HCT116 (cell line): ENCODE data around the gene G0S2. TPM values are rescaled to one million over a fixed set of nuclear protein-coding genes. Genes with fewer than 3 reads are reported as not detected.

ENCODE experiments used
- ATAC-seq: fragments of 200-7000 bp; cut with Tn5 transposase; 2 replicates; pipeline ENCODE4 v1.9.1; 2020; ENCODE audit warnings: mild to moderate bottlenecking, moderate library complexity
- BruUV-seq: library from RNA; stranded (reverse); fragments of 400-500 nt; replicated peaks from 2 replicates; lab custom pipeline; 2021; lab: Mats Ljungman, UMichigan
- CTCF ChIA-PET: fragments of 300-600 bp; sonication (Branson Sonifier 250); formaldehyde crosslinking; loops from one replicate; lab custom pipeline; 2021; ENCODE audit warnings: antibody characterized with exemption; lab: Charles Lee
- POLR2A ChIA-PET: fragments of 300-600, 350-600 bp; sonication (Branson Sonifier 250); formaldehyde crosslinking; loops from one replicate; lab custom pipeline; 2021; ENCODE audit warnings: antibody characterized with exemption; lab: Charles Lee
- RAD21 ChIA-PET, 2 experiments: fragments of 300-600 bp; sonication (Branson Sonifier 250); formaldehyde crosslinking; loops; one replicate each; lab custom pipeline; 2023; ENCODE audit warnings: low total read pairs in 2 of 2; ENCODE audit not compliant: uncharacterized antibody in 2 of 2, unreplicated experiment in 2 of 2, low non-redundant PET in 1 of 2; lab: Charles Lee
- DNase-seq: peaks from one replicate; pipeline ENCODE4 v3.0.0-alpha.2; 2010; ENCODE audit warnings: low read depth, low spot score
- H2AFZ ChIP-seq: fragments of 200-600 bp; shearing (Covaris generic), sonication (generic); 2 replicates; pipeline ENCODE4 v1.6.1; 2017; ENCODE audit warnings: low read depth, mixed run types, mixed read lengths, antibody characterized with exemption, low read length; ENCODE audit not compliant: poor library complexity, severe bottlenecking
- H3K27ac ChIP-seq: 2 replicates; pipeline ENCODE4 v1.5.1; 2012; ENCODE audit warnings: low read depth, low read length
- H3K27me3 ChIP-seq: fragments of 200-600 bp; sonication (generic); 2 replicates; pipeline ENCODE4 v1.6.1; 2016; ENCODE audit warnings: mixed run types, low read length, mixed read lengths; ENCODE audit not compliant: insufficient read depth
- H3K36me3 ChIP-seq, 2 experiments: fragments of 200-500 bp in 1 of 2; fragments of 200-600 bp in 1 of 2; sonication (Bioruptor generic) in 1 of 2; sonication (generic) in 1 of 2; 2 replicates each; pipeline versions ENCODE4 v1.5.1 to v1.6.1; 2014 to 2016; ENCODE audit warnings: low read length in 2 of 2, inconsistent platforms in 1 of 2, mixed read lengths in 1 of 2, mixed run types in 1 of 2; ENCODE audit not compliant: insufficient read depth in 2 of 2, control insufficient read depth in 1 of 2
- H3K4me1 ChIP-seq, 2 experiments: fragments of 200-600 bp in 1 of 2; sonication (generic) in 1 of 2; 2 replicates each; pipeline versions ENCODE4 v1.5.1 to v1.6.1; 2012 to 2017; ENCODE audit warnings: low read length in 2 of 2, inconsistent platforms in 1 of 2, mild to moderate bottlenecking in 1 of 2, mixed read lengths in 1 of 2, mixed run types in 1 of 2, moderate library complexity in 1 of 2; ENCODE audit not compliant: insufficient read depth in 2 of 2, control insufficient read depth in 1 of 2
- H3K4me2 ChIP-seq: fragments of 200-600 bp; sonication (generic); 2 replicates; pipeline ENCODE4 v1.6.1; 2017; ENCODE audit warnings: mixed run types, low read length, mixed read lengths
- H3K4me3 ChIP-seq, 2 experiments: fragments of 200-600 bp in 1 of 2; sonication (generic) in 1 of 2; replicated peaks in 1 of 2; 2 replicates each; pipeline ENCODE4 v1.5.1; 2011 to 2016; ENCODE audit warnings: low read length in 2 of 2, control low read depth in 1 of 2, low read depth in 1 of 2, mild to moderate bottlenecking in 1 of 2, mixed read lengths in 1 of 2, mixed run types in 1 of 2
- H3K79me2 ChIP-seq: fragments of 200-600 bp; sonication (generic); 2 replicates; pipeline ENCODE4 v1.6.1; 2017; ENCODE audit warnings: mild to moderate bottlenecking, mixed run types, low read length, moderate library complexity, mixed read lengths; ENCODE audit not compliant: insufficient read depth
- H3K9ac ChIP-seq: fragments of 200-600 bp; sonication (generic); 2 replicates; pipeline ENCODE4 v1.6.1; 2016; ENCODE audit warnings: low read length, mixed read lengths
- H3K9me2 ChIP-seq: fragments of 200-600 bp; sonication (generic), shearing (Covaris generic); 2 replicates; pipeline ENCODE4 v1.6.1; 2017; ENCODE audit warnings: mixed run types, mild to moderate bottlenecking, moderate library complexity; ENCODE audit not compliant: insufficient read depth
- H3K9me3 ChIP-seq, 2 experiments: fragments of 200-500 bp in 1 of 2; fragments of 200-600 bp in 1 of 2; sonication (Bioruptor generic) in 1 of 2; sonication (generic) in 1 of 2; 2 replicates each; pipeline ENCODE4 v1.6.1; 2014 to 2017; ENCODE audit warnings: low read length in 2 of 2, mixed read lengths in 2 of 2, inconsistent platforms in 1 of 2, low read depth in 1 of 2, mild to moderate bottlenecking in 1 of 2, mixed run types in 1 of 2, moderate library complexity in 1 of 2; ENCODE audit not compliant: control insufficient read depth in 1 of 2, insufficient read depth in 1 of 2
- H4K20me1 ChIP-seq: fragments of 200-600 bp; sonication (generic), shearing (Covaris generic); 2 replicates; pipeline ENCODE4 v1.6.1; 2017; ENCODE audit warnings: mixed run types, mild to moderate bottlenecking, moderate library complexity; ENCODE audit not compliant: insufficient read depth
- ATF3 ChIP-seq: IDR thresholded peaks from 2 replicates; pipeline ENCODE4 v1.6.1; 2012
- CBX3 ChIP-seq: IDR thresholded peaks from 2 replicates; pipeline ENCODE4 v1.6.1; 2012; ENCODE audit warnings: low read depth
- CEBPB ChIP-seq: IDR thresholded peaks from 2 replicates; pipeline ENCODE4 v1.6.1; 2012; ENCODE audit warnings: low read depth
- EGR1 ChIP-seq: IDR thresholded peaks from 2 replicates; pipeline ENCODE4 v1.6.1; 2012; ENCODE audit warnings: low read depth
- EZH2 ChIP-seq: fragments of 200-600 bp; sonication (generic); IDR thresholded peaks from 2 replicates; pipeline ENCODE4 v1.6.1; 2017; ENCODE audit warnings: antibody characterized with exemption, mixed run types
- EZH2phosphoT487 ChIP-seq: fragments of 200-600 bp; IDR thresholded peaks from 2 replicates; pipeline ENCODE4 v1.6.1; 2018; ENCODE audit warnings: antibody characterized with exemption, borderline replicate concordance
- FOSL1 ChIP-seq: IDR thresholded peaks from 2 replicates; pipeline ENCODE4 v1.6.1; 2012; ENCODE audit warnings: low read depth
- POLR2A ChIP-seq: IDR thresholded peaks from 2 replicates; pipeline ENCODE4 v1.7.0; 2011; ENCODE audit warnings: borderline replicate concordance; ENCODE audit not compliant: insufficient read depth, insufficient read length; ENCODE audit errors: extremely low read depth
- RAD21 ChIP-seq: IDR thresholded peaks from 2 replicates; pipeline ENCODE4 v1.6.1; 2012; ENCODE audit warnings: low read depth, mild to moderate bottlenecking
- REST ChIP-seq: IDR thresholded peaks from 2 replicates; pipeline ENCODE4 v1.6.1; 2012; ENCODE audit warnings: low read depth
- SP1 ChIP-seq: IDR thresholded peaks from 2 replicates; pipeline ENCODE4 v1.6.1; 2012; ENCODE audit warnings: low read depth
- SRF ChIP-seq: IDR thresholded peaks from 2 replicates; pipeline ENCODE4 v1.6.1; 2012; ENCODE audit warnings: low read depth
- YY1 ChIP-seq: IDR thresholded peaks from 2 replicates; pipeline ENCODE4 v1.6.1; 2011; ENCODE audit warnings: low read length, low read depth, moderate library complexity, mild to moderate bottlenecking; ENCODE audit not compliant: insufficient replicate concordance; ENCODE audit errors: extremely low read depth
- ZFX ChIP-seq: fragments of 450-650 bp; IDR thresholded peaks from 2 replicates; pipeline ENCODE4 v1.6.1; 2017
- ZNF274 ChIP-seq: fragments of 200-500 bp; sonication (Bioruptor generic); IDR thresholded peaks from 2 replicates; pipeline ENCODE4 v1.6.1; 2014; ENCODE audit warnings: mild to moderate bottlenecking, low read depth, low read length, inconsistent platforms
- intact Hi-C: fragments of 100-400 bp; cut with micrococcal nuclease; formaldehyde crosslinking; loops from 2 replicates; pipeline ENCODE4 v1.10.0; 2022
- total RNA-seq: library from RNA; stranded (reverse); gene quantifications from one replicate; pipeline ENCODE4 v1.2.1, GENCODE V29; 2021; ENCODE audit not compliant: unreplicated experiment
- TF ChIP-seq, protein P1 (sequence below), 3 experiments: fragments of 200-600 bp in 1 of 3; sonication (generic) in 1 of 3; IDR thresholded peaks in 2 of 3; conservative IDR thresholded peaks in 1 of 3; 2 replicates each; pipeline ENCODE4 v1.5.1; 2012 to 2017; ENCODE audit warnings: low read depth in 2 of 3, low read length in 2 of 3, antibody characterized with exemption in 1 of 3, borderline replicate concordance in 1 of 3, control low read depth in 1 of 3, mild to moderate bottlenecking in 1 of 3, mixed read lengths in 1 of 3, mixed run types in 1 of 3, moderate library complexity in 1 of 3; ENCODE audit not compliant: insufficient read depth in 1 of 3

The G0S2 gene
- total RNA-seq, 1 experiment from 2014 or later, result not detected

DNA sequence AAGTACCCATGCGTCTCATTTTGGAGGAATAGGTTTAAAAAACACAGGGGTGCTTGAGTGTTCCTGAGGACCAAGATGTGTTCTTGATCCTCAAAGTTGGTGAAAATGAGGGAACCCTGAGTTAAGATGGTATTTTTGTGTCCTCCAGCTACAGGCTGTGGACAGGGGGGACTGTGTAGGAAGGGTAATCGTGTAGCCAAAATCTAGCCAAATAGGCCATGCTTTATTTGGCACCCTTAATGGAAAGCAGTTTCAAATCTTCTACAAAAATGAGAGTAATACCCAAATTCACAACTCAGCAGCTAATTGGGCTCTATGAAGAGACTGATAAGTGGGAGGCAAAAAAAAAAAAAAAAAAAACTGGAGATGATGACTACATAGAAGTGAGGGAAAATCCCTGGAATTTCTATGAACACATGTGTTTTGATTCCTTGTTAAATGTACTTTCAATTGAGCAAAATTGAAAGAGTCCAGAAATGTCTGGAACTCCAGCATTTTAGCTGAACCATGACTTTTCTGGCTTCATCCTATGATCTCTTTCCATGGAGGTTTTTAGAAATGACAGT, 29.9 kb downstream of the G0S2 start:
- Histone ChIP-seq H2AFZ (no peak overlapping the region), H3K9me3 (no peaks in the 10 kb centered on the region), H3K36me3 (no peaks in the 10 kb centered on the region), H3K27me3 (peaks cover 8% of the 10 kb centered on the region; the same call in 1 of the 2 replicates), H3K4me1 (no peaks in the 10 kb centered on the region), H3K79me2 (no peaks in the 10 kb centered on the region), H3K9me2 (no peaks in the 10 kb centered on the region), H3K9ac (no peak overlapping the region), H3K4me2 (no peak overlapping the region), H3K27ac (no peak overlapping the region), H4K20me1 (no peaks in the 10 kb centered on the region), H3K4me3 (no peak overlapping the region)
- TF ChIP-seq SRF (no peak), CEBPB (no peak), SP1 (no peak), EGR1 (no peak), CBX3 (no peak), FOSL1 (no peak), REST (no peak), POLR2A (no peak), ZFX (no peak), ATF3 (no peak), YY1 (no peak), EZH2phosphoT487 (no peak), ZNF274 (no peak), EZH2 (no peak), RAD21 (no peak)
- TF ChIP-seq, protein P1, sequence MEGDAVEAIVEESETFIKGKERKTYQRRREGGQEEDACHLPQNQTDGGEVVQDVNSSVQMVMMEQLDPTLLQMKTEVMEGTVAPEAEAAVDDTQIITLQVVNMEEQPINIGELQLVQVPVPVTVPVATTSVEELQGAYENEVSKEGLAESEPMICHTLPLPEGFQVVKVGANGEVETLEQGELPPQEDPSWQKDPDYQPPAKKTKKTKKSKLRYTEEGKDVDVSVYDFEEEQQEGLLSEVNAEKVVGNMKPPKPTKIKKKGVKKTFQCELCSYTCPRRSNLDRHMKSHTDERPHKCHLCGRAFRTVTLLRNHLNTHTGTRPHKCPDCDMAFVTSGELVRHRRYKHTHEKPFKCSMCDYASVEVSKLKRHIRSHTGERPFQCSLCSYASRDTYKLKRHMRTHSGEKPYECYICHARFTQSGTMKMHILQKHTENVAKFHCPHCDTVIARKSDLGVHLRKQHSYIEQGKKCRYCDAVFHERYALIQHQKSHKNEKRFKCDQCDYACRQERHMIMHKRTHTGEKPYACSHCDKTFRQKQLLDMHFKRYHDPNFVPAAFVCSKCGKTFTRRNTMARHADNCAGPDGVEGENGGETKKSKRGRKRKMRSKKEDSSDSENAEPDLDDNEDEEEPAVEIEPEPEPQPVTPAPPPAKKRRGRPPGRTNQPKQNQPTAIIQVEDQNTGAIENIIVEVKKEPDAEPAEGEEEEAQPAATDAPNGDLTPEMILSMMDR (IDR thresholded peaks at IDR 0.05 in 2 of 3, conservative IDR thresholded peaks at IDR 0.05 in 1 of 3; ENCODE audit: borderline replicate concordance in 1 of 3, insufficient read depth in 1 of 3, low read depth in 2 of 3, low read length in 2 of 3), result no peak
- CTCF ChIA-PET, result no interaction called here
- RAD21 ChIA-PET, result no interaction called here
- intact Hi-C loops, result no loop called here
- ATAC-seq, result no peak
- DNase-seq, result no peak
- no TSS peak for BruUV-seq
- POLR2A ChIA-PET, result no interaction called here
